Embryonic facial prominence (tissue), 1 donor: ENCODE data around the gene ZNF681.
"Not testable (repeated sequence)": the region's sequence is repeated elsewhere in the genome, so short reads cannot be mapped to it uniquely, and the experiment has no call there.

ENCODE experiments used
- DNase-seq: peaks from one replicate; pipeline ENCODE4 v3.0.0-alpha.2; 2016; ENCODE audit errors: extremely low spot score

The ZNF681 gene

GRCh38 chr19:23774106-23774505, 15.4 kb upstream of the ZNF681 start:
- no peak for DNase-seq

- DNase-seq, result no peak
Measured at GRCh38 chr19:23772675-23773063, 14.0 kb upstream of the ZNF681 start.

- DNase-seq, result no peak
Measured at GRCh38 chr19:23771761-23772674, 13.3 kb upstream of the ZNF681 start.

GRCh38 chr19:23771316-23771715, 12.6 kb upstream of the ZNF681 start:
- no peak for DNase-seq

- no peak for DNase-seq
Measured at GRCh38 chr19:23770672-23771250, 12.1 kb upstream of the ZNF681 start.

GRCh38 chr19:23769691-23770468, 11.2 kb upstream of the ZNF681 start:
- no peak for DNase-seq

GRCh38 chr19:23766951-23767350, 8.3 kb upstream of the ZNF681 start:
- no peak for DNase-seq

GRCh38 chr19:23764781-23765180, 6.1 kb upstream of the ZNF681 start:
- no peak for DNase-seq

- DNase-seq, result peak; percentile 52
Measured at GRCh38 chr19:23762884-23763711, 4.4 kb upstream of the ZNF681 start.

GRCh38 chr19:23762548-23762883, 3.8 kb upstream of the ZNF681 start:
- DNase-seq, result no peak

- DNase-seq, result not testable (repeated sequence)
Measured at GRCh38 chr19:23760326-23760725, 1.6 kb upstream of the ZNF681 start.

- DNase-seq, result not testable (repeated sequence)
Measured at GRCh38 chr19:23743633-23744232, 15.0 kb downstream of the ZNF681 start.

GRCh38 chr19:23730729-23731465, 27.8 kb downstream of the ZNF681 start:
- DNase-seq, result not testable (repeated sequence)

- not testable (repeated sequence) for DNase-seq
Measured at GRCh38 chr19:23724161-23724560, 34.5 kb downstream of the ZNF681 start.

GRCh38 chr19:23718802-23719201, 39.9 kb downstream of the ZNF681 start:
- DNase-seq, result no peak

GRCh38 chr19:23716792-23717191, 41.9 kb downstream of the ZNF681 start:
- no peak for DNase-seq

- no peak for DNase-seq
Measured at GRCh38 chr19:23709347-23709746, 49.3 kb downstream of the ZNF681 start.

GRCh38 chr19:23706657-23707056, 52.0 kb downstream of the ZNF681 start:
- no peak for DNase-seq

- DNase-seq, result no peak
Measured at GRCh38 chr19:23699521-23699860, 59.2 kb downstream of the ZNF681 start.

- no peak for DNase-seq
Measured at GRCh38 chr19:23698711-23699520, 59.8 kb downstream of the ZNF681 start.
